Hematopoietic multipotent progenitor cell treated with erythropoietin and hydrocortisone succinate and interleukin-3 and kit ligand, for 17 days (in vitro differentiated cells): ENCODE data around the gene SVIL.
"Not testable (repeated sequence)": the region's sequence is repeated elsewhere in the genome, so short reads cannot be mapped to it uniquely, and the experiment has no call there.

ENCODE experiments used
- DNase-seq: peaks from one replicate; pipeline ENCODE4 v3.0.0-alpha.2; 2015; ENCODE audit warnings: low spot score

Gene SVIL

DNA sequence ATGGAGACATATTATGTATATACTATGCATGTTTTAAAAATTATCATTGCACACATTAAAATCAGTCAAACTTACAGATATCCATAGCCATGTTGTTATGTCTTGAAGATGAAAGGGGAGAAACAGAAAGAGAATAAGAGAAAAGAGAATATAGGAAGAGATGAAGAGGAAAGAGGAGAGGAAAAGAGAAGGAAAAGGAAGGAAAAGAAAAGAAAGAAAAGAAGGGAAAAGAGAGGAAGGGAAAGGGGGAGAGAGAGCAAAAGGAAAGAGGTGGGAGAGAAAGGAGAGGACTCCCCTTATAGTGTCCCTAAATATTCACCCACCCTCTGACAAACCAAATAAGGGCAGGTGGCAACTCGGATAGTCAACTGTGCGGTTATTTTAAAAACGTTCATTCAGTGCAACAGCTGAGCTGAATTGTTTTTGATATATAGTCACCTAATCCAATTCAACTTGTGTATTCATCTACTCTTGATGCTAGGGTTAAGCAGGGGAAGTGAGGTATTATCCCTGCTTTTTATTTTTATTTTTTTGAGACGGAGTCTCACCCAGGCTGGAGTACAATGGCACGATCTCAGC lies 14.6 kb downstream of the SVIL start:
- no peak for DNase-seq

DNA sequence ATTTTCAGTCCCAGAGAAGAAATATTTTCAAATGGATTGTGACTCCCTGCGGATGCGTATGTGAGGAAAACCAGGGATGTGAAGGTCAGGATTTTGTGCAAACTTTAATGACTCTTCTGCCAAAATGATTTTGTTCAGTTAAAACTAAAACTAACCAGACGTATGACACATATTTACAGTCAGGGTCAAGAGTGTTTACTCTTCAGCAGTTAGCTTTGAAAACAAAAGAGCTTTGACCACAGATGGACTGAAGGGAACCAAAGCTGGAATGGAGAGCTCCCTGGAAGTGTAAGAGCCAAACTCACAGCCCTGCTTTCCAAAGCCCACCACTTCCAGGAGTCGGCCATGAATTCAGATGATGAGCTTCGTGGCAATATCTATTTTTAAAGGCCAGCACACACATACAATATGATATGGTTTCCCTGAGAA lies 15.5 kb downstream of the SVIL start:
- no peak for DNase-seq

DNA sequence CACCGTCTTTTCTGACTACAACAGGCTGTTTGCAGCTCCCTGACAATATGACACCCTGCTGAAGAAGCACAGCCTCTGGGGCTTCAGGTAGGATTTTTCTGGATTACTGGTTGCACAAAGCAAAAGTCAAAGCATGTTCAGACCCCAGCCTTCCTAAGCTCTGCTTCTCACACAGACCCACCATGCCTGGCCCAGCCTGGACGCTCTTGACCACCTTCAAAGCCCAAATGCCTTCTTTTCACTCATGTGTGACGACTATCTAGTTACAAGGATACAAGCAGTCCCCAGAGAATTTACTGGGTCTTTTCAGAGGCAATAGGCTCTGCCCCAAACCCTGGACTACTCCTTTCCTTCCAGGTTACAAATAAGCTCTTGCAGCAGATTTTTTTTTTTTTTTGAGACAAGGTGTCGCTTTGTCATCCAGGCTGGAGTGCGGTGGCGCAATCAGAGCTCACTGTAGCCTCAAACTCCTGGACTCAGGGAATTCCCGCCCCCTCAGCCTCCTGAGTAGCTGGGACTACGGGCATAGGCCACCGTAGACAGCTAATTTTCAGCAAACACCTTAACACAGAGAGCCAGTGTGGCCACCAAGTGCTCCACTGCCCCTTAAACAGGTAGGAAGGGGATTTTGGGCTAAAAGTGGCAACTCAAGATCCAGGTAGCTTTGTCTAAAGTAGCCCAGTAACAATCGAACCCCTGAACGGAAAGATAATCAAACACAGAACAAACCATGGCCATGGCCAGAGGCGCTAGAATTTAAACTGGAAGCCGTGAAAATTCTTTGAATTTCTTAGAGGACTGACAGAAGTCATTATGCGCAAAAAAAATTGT lies 16.2 kb downstream of the SVIL start:
- no peak for DNase-seq

DNA sequence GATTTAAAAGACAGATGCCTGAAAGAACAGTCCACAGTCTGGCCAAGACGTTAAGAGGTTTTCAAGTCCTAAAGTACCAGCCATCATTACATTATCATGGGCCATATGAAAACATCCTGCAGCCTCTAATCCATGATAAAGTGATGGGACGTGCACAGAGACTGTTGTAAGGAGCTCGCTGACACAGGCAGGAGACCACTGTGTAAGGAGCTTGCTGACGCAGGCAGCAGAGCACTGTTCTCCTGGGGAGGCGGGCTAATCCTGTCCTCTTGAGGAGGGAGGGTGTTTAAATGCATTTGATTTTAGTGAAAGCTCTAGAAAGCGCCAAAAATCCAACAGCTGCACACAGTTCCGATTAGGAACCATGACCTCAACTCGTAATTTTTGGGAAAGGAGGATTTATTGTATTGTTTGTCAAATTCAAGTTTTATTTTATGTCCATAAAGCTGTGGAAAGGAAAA lies 16.9 kb downstream of the SVIL start:
- no peak for DNase-seq

DNA sequence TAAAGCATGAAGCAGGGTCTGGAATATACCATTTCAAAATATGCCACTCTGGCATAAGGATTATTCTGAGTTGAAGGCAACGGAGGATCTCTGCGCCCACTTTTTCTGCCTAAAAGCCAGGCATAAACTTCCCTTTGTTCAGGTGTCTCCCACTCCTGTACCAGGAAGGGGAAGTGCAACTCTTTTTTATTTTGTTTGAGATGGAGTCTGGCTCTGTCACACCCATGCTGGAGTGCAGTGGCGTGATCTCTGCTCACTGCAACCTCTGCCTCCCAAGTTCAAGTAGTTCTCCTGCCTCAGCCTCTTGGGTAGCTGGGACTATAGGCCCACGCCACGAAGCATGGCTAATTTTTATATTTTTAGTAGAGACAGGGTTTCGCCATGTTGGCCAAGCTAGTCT lies 18.2 kb downstream of the SVIL start:
- no peak for DNase-seq

DNA sequence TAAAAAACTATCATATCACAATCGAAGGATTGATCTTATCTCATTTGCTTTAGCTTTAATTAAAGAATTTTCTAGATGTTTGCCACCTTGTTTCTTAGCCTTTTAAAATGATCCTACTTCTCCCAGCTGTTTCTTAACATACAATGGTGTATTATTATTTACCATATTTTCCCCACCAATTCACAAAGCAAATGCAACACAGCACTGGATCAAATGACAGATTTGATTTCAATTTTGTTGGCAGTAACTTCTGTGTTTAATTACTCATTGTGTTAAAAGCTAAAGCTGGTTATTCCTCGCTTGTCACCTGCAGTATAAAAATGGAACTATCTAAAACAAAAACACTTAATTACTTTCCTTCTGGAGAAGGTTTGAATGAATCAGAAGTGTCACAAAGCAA lies 19.6 kb downstream of the SVIL start:
- DNase-seq, result no peak

DNA sequence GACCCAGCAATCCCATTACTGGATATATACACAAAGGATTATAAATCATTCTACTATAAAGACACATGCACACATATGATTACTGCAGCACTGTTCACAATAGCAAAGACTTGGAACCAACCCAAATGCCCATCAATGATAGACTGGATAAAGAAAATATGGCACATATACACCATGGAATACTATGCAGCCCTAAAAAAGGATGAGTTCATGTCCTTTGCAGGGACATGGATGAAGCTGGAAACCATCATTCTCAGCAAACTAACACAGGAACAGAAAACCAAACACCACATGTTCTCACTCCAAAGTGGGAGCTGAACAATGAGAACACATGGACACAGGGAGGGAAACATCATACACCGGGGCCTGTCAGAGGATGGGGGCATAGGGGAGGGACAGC lies 20.5 kb downstream of the SVIL start:
- not testable (repeated sequence) for DNase-seq

DNA sequence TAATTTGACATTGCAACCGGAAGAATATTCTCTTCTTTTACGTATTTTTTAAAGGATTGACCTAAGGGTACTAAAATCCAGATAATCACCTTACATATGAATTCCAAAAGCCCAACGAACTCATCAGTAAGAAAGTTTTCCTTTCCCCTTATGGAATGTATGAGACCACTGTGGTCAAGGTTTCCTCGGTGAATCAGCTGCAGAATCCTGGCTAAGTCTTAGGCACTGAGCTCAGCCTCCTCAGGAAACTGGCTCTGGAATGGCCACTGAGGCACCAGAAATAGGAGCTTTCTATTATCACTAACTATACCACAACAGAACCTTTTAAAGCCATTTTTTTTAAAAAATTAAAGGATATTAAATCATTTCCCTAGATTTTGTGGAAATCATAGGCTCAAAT lies 21.0 kb downstream of the SVIL start:
- DNase-seq, result no peak

DNA sequence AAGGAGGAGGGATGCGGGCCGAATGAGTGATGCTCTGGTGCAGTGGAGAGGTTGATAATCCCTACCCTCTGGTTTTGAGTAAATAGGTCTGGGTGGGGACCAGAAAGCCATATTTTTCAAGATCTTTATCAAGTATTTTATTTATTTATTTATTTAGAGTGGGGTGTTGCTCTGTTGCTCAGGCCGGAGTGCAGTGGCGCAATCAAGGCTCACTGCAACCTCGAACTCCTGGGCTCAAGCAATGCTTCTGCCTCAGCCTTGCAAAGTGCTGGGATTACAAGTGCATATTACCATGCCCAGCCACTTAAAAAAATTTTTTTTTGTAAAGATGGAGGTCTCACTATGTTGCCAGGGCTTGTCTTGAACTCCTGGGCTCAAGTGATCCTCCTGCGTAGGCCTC lies 21.6 kb downstream of the SVIL start:
- no peak for DNase-seq

DNA sequence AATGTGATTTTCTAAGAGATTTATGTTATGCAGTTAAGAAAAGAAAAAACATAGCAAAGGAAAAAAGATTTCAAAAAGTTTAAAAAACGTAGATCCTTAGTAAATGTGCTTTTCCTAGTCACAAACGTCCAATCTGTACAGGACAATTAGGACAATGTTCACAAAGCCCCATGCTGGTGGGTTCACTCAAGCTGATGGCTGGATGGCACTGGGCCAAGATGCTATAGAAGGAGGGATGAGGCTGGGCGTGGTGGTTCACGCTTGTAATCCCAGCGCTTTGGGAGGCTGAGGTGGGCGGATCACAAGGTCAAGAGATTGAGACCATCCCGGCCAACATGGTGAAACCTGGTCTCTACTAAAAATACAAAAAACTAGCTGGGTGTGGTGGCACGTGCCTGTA lies 22.1 kb downstream of the SVIL start:
- no peak for DNase-seq

DNA sequence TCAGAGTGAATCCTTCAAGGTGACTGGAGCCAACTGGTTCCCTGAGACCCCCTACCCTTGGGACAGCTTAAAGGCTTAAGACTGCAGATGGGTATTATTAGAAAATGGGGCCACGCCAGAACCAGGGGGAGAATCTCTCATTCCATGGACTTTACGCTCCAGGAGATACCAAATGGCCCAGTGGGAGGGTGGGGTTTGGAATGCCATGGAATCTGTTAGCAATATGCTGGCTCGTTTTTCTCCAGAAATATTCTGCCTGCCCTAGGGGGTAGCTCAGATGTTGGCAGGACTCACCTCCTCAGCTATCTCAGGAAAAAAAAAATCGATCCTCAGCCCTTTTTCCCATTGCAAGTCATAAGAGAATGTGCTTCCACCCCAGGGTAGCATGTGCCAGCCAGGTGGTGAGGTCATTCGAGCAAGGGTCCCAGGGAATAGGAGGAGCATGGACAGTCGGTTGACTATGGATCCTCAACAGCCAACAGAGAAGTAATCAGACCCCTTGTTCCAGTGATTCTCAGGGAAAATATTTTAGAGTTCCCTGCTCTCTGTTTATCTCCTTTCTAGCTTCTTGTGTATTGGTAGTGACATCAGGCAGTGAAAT lies 22.9 kb downstream of the SVIL start:
- DNase-seq, result no peak

DNA sequence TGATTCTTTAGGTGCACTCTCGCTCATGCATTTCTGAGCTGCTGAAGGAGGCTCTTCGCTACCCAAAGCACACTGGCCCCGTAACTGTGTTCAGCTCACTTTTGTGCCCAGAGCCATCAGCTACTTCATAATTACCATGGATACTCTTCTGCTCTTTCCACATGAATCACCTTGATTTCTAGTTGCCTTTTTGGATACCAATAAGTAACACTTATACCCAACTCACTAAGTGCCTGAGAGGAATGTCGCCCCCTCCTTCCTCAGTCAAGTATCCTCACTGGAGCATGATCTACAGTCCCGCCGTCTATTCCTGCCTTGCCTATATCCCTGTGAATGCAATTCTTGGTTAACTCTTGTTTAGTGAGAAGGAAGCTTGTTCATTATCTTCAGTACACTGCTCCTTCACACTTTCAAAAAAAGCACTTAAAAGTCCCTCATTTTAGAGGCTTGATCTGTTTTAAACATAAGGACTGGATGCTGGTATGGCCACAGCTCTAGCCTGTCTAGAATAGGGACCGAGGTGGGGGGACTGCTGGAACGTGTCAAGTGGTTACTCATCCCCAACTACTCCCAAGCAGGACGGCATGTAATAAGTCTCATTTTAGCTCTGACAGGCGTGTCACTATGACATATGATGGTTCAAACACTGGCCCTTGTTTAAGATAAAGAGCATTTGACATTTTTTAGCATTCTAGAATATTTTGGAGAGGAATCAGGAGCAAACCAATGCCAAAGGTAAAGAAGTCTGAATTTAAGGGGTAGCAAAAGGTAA lies 23.7 kb downstream of the SVIL start:
- no peak for DNase-seq

DNA sequence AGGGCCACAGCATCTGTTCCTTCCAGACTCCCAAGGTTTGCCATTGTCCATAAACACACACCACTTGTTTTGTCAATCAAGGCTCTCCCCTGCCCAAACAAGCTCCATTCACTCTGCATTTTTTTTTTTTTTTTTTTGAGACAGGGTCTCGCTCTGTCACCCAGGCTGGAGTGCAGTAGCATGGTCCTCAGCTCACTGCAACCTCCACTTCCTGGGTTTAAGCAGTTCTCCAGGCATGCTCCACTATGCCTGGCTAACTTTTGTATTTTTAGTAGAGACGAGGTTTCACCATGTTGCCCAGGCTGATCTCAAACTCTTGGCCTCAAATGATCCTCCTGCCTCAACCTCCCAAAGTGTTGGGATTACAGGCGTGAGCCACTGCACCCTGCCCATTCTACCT lies 24.4 kb downstream of the SVIL start:
- not testable (repeated sequence) for DNase-seq

DNA sequence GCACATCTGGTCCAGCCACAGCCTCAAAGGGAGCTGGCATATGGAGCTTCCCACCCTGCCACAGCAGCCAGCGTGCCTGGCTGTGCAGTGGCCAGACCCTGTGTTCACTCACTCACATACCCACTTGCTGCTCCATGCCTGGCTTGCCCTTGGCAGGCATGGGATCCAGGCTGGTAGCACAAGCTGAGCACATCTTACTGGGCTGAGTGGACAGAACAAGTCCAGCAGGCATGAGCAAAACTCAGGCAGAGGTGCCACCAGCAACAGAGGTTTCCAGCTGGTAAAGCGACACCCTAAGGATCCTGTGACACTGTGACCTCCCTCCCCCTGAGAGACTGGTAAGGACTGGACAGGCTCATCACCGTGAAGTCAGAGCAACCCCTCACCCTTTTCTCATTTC lies 25.1 kb downstream of the SVIL start:
- no peak for DNase-seq

DNA sequence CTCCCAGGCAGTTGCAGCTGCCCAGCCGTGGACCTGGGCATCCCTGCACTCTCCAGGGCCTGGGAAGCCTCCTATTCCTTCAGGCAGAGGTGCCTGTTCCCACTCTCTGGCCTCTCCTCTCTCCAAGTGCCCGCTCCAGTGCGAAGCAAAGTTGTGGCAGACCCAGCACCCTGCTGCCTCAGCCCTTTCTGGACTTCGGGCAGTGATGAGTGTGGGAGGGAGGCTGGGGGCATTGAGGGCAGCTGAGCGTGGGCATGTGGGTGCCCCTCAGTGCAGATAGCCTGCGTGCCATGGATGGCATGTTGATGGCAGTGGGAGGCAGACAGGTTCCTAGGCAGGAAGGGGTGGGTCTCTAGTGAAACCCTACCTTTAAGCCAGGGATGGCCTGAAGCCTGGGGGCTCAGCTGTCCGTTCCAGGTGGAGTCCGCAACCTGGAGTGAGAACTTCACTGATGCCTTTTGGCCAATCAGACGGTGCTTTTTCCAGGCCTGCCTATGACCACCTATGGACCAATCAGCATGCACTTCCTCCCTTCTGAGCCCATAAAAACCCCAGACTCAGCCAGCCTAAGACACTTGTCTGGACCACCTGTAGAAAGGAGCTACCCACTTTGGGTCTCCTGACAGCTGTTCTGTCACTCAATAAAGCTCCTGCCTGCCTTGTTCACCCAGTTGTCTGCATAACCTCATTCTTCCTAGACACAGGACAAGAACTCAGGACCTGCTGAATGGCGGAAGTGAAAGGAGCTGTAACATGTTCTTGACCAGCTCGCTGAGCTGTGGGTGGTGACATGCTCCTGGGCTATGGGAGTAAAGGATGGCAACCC lies 26.1 kb downstream of the SVIL start:
- no peak for DNase-seq

DNA sequence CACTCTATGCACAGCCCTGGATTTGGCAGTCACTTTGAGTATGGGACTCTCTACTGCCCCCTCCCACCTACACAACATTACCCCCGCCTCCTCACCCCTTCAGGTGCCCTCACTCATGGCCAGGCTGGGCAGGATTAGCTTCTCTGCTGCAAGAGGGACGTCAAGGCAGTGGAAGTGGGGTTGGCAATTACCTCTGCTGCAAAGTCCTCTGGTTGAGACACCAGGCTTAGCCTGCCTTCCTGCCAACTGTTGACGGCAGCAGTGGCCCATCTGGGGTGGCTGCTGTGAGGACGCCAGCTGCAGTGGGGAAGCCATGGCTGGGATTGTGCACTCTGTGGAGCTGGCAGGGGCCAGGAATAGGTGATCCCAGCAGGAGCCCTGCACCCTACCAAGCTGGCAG lies 26.7 kb downstream of the SVIL start:
- no peak for DNase-seq

DNA sequence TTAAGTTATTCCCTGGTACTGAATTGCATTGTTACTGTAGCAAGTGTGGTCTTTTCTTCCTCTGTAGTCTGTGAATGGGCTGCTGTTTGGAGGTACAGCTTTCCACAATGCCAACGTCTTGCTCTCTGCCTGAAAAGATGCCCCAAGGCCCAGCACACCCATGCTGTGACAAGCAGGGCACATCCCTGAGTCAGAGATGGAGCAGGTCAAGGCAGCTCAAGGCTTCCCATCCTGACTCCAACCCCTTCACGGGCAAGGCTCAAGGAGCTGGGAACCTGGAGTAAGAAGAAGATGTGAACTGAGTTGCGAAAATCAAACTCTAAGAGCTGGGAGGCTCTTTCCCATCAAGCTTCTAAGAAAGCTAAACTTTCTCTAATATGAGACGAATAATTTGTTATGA lies 27.2 kb downstream of the SVIL start:
- DNase-seq, result no peak

DNA sequence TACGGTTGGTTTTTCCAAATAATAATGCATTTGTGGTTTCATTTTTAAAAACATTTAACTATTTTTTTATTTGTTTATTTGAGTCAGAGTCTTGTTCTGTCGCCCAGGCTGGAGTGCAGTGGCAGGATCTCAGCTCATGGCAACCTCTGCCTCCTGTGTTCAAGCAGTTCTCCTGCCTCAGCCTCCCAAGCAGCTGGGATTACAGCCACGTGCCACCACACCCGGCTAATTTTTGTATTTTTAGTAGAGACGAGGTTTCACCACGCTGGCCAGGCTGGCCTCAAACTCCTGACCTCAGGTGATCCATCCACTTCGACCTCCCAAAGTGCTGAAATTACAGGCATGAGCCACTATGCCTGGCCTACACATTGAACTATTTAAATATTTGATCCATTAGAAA lies 28.1 kb downstream of the SVIL start:
- DNase-seq, result not testable (repeated sequence)

DNA sequence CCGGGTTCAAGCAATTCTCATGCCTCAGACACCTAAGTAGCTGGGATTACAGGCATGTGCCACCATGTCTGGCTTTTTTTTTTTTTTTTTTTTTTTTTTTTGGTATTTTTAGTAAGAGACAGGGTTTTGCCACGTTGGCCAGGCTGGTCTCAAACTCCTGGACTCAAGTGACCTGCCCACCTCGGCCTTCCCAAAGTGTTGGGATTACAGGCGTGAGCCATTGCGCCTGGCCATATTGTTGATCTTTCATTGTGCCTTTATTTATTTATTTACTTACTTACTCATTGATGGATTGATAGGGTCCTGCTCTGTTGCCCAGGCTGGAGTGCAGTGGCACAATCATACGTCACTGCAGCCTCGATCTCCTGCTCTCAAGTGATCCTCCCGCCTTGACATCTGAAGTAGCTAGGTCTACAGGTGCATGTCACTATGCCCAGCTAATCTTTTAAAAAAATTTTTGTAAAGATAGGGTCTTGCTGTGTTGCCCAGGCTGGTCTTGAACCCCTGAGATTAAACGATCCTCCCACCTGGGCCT lies 30.4 kb downstream of the SVIL start:
- DNase-seq, result no peak

DNA sequence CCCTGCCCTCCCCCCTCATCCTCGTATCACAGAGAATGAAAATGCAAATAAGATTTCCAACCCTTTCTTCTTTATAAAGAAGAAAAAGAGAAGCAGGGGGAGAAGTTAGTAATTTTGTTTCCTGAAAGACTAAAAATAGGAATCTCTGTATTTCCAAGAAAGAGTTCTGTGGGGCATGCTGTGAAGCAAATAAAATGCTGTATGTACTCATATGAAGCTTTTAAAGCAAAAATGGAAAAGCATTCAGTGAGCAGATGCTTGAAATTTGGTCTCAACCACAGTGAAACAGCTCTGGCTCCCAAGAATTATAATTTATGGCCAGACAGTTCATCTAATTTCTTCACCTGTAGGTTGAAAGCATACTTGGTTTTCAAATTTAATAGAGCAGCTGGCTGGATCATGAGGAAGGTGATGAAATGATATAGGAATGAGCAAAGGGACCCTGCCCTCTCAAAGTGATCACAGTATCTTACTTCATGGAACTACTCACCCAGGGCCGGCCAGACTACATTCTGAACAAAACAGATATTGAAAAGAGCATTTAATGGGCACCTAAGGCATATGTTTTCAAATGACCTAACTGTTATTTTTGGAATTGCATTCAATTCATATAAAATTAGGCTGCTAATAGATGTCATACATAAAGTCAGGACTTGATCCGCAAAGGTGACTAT lies 31.4 kb downstream of the SVIL start:
- DNase-seq, result no peak

DNA sequence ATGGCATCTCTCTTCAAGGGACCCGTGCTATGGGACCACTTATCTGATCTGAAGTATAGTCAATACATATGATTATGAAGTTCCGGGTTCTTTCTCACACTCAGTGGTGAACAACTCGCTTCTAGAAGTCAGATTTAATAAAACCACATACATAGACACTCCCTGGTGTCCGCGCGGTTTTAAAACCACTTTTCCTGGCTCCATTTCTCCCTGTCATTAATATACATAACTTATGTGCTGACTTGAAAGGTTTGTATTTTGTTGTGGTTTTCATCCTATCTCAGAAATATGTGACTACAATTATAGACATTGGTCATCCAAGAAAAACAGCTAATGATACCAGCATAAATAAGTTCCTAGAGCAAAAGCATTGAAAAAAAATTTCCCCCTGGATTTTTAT lies 34.0 kb downstream of the SVIL start:
- no peak for DNase-seq
